ENCODE results near the gene XXYLT1. TPM values are rescaled to one million over a fixed set of nuclear protein-coding genes. Genes with fewer than 3 reads are reported as not detected.

Gene XXYLT1
- total RNA-seq, 1 experiment from 2014 or later = 29.4 TPM

GRCh38 chr3:195153653-195154052 lies 117.3 kb downstream of the XXYLT1 start:
- DNase-seq (ENCODE audit: low read depth) = no peak
- in situ Hi-C loops (cut with HindIII; ENCODE audit: low pct_unique_long_range_greater_than_20kb, low sequenced_read_pairs) = no loop called here

- in situ Hi-C loops (cut with HindIII; ENCODE audit: low pct_unique_long_range_greater_than_20kb, low sequenced_read_pairs) = no loop called here
- DNase-seq (ENCODE audit: low read depth) = no peak
Measured at GRCh38 chr3:195153130-195153529, 117.8 kb downstream of the XXYLT1 start.

- DNase-seq (ENCODE audit: low read depth) = peak; percentile 44
- in situ Hi-C loops (cut with HindIII; ENCODE audit: low pct_unique_long_range_greater_than_20kb, low sequenced_read_pairs) = no loop called here
Measured at GRCh38 chr3:195151866-195152541, 119.0 kb downstream of the XXYLT1 start.

GRCh38 chr3:195151402-195151801 lies 119.6 kb downstream of the XXYLT1 start:
- no peak for DNase-seq (ENCODE audit: low read depth)
- in situ Hi-C loops (cut with HindIII; ENCODE audit: low pct_unique_long_range_greater_than_20kb, low sequenced_read_pairs) = no loop called here

- in situ Hi-C loops (cut with HindIII; ENCODE audit: low pct_unique_long_range_greater_than_20kb, low sequenced_read_pairs) = no loop called here
Measured at GRCh38 chr3:195150181-195151118, 120.5 kb downstream of the XXYLT1 start.

GRCh38 chr3:195149292-195150030 lies 121.5 kb downstream of the XXYLT1 start:
- no peak for DNase-seq (ENCODE audit: low read depth)
- in situ Hi-C loops (cut with HindIII; ENCODE audit: low pct_unique_long_range_greater_than_20kb, low sequenced_read_pairs) = no loop called here

More at GRCh38 chr3:195150181-195151118, 120.5 kb downstream of the XXYLT1 start:
- DNase-seq (ENCODE audit: low read depth) = no peak

GRCh38 chr3:195148549-195148948 lies 122.4 kb downstream of the XXYLT1 start:
- in situ Hi-C loops (cut with HindIII; ENCODE audit: low pct_unique_long_range_greater_than_20kb, low sequenced_read_pairs) = no loop called here
- DNase-seq (ENCODE audit: low read depth) = no peak

- in situ Hi-C loops (cut with HindIII; ENCODE audit: low pct_unique_long_range_greater_than_20kb, low sequenced_read_pairs) = no loop called here
- no peak for DNase-seq (ENCODE audit: low read depth)
Measured at GRCh38 chr3:195147649-195148080, 123.3 kb downstream of the XXYLT1 start.

GRCh38 chr3:195146131-195146530 lies 124.8 kb downstream of the XXYLT1 start:
- in situ Hi-C loops (cut with HindIII; ENCODE audit: low pct_unique_long_range_greater_than_20kb, low sequenced_read_pairs) = no loop called here
- no peak for DNase-seq (ENCODE audit: low read depth)

GRCh38 chr3:195145579-195145978 lies 125.4 kb downstream of the XXYLT1 start:
- in situ Hi-C loops (cut with HindIII; ENCODE audit: low pct_unique_long_range_greater_than_20kb, low sequenced_read_pairs) = no loop called here
- DNase-seq (ENCODE audit: low read depth) = no peak

- in situ Hi-C loops (cut with HindIII; ENCODE audit: low pct_unique_long_range_greater_than_20kb, low sequenced_read_pairs) = no loop called here
- DNase-seq (ENCODE audit: low read depth) = no peak
Measured at GRCh38 chr3:195143221-195143620, 127.7 kb downstream of the XXYLT1 start.

GRCh38 chr3:195142519-195142918 lies 128.4 kb downstream of the XXYLT1 start:
- DNase-seq (ENCODE audit: low read depth) = no peak
- in situ Hi-C loops (cut with HindIII; ENCODE audit: low pct_unique_long_range_greater_than_20kb, low sequenced_read_pairs) = no loop called here

- in situ Hi-C loops (cut with HindIII; ENCODE audit: low pct_unique_long_range_greater_than_20kb, low sequenced_read_pairs) = no loop called here
- no peak for DNase-seq (ENCODE audit: low read depth)
Measured at GRCh38 chr3:195140816-195141793, 129.9 kb downstream of the XXYLT1 start.

GRCh38 chr3:195140410-195140809 lies 130.5 kb downstream of the XXYLT1 start:
- DNase-seq (ENCODE audit: low read depth) = no peak
- in situ Hi-C loops (cut with HindIII; ENCODE audit: low pct_unique_long_range_greater_than_20kb, low sequenced_read_pairs) = no loop called here

- no peak for DNase-seq (ENCODE audit: low read depth)
- in situ Hi-C loops (cut with HindIII; ENCODE audit: low pct_unique_long_range_greater_than_20kb, low sequenced_read_pairs) = no loop called here
Measured at GRCh38 chr3:195139876-195140240, 131.1 kb downstream of the XXYLT1 start.

GRCh38 chr3:195139091-195139875 lies 131.7 kb downstream of the XXYLT1 start:
- in situ Hi-C loops (cut with HindIII; ENCODE audit: low pct_unique_long_range_greater_than_20kb, low sequenced_read_pairs) = no loop called here
- no peak for DNase-seq (ENCODE audit: low read depth)
